Suppressor macrophage (primary cell): ENCODE data around the gene BLOC1S5.
"Not testable (repeated sequence)": the region's sequence is repeated elsewhere in the genome, so short reads cannot be mapped to it uniquely, and the experiment has no call there.

Experiments
- DNase-seq, 4 experiments: peaks; one replicate each; pipeline ENCODE4 v3.0.0-alpha.2; 2020 to 2022

Gene BLOC1S5

DNA sequence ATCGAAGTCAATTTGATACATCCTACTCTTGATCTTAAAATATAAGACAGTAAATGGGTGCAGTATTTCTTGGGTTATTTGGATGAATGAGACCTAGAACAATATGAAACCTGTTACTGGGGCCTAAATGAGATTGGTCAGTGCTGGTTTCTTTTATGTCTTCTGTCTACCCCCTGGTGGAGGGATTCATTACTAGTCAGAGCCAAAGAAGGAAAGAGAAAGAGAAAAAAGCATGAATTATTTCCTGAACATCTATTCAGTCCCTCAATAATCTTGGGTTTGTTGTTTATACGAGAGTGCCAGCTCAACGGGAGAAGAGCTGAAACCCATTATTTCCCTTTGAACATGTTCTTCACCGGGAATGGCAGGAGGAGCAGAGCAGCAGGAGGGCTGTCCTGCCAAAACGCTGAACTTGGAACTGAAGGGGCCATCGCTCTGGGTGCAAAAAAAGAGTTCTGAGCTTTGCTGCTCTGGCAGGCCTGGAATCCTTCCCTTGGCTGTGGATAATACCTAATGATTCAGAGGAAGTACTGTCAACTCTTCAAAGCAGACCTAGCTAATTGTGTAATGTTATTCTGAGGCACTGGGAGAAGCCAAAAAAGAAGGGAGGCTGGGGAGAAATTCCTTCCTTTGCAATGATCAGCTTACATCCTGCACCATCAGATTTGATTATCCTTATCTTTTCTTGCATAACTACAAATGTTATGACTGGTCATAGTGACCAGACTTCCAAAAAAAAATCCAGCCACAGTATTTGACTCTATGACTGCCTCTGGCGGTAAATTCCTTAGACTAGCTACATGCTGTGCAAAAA, 72.0 kb downstream of the BLOC1S5 start:
- peak; percentile 7 to 55 (median 26) for DNase-seq

DNA sequence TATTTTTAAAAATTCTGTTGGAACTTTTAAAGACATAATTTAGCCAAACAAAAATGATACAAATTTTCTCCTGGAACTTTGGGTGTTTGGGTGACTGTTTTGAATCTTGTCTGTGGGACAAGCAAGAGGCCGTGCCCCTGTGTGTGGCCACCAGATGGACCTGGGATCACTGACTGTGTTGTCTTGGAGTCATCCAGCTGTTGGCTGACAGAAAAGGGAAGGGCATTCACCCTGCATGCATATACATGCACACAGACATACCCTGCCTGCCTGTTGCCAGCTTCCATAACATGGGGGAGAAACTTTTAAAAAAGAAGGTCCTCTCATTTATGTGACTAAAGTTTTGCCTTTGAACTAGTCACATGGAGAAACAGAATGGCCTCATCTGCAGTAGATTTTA, 72.7 kb downstream of the BLOC1S5 start:
- peak in 2 of 4 experiments; percentile 2 to 8 for DNase-seq

- DNase-seq: no peak
These were observed 78.0 kb downstream of the BLOC1S5 start for GRCh38 chr6:7986219-7986618.

DNA sequence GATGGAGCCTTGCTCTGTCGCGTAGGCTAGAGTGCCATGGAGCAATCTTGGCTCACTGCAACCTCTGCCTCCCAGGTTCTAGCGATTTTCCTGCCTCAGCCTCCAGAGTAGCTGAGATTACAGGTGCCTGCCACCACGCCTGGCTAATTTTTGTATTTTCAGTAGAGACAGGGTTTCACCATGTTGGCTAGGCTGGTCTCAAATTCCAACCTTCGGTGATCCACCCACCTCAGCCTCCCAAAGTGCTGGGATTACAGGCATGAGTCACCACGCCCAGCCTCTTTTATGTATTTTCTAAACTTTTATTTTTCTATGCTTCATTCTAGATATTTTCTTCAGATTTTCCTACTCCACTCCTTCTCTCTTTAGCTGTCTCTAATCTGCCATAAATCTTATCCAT, 80.2 kb downstream of the BLOC1S5 start:
- not testable (repeated sequence) for DNase-seq

DNA sequence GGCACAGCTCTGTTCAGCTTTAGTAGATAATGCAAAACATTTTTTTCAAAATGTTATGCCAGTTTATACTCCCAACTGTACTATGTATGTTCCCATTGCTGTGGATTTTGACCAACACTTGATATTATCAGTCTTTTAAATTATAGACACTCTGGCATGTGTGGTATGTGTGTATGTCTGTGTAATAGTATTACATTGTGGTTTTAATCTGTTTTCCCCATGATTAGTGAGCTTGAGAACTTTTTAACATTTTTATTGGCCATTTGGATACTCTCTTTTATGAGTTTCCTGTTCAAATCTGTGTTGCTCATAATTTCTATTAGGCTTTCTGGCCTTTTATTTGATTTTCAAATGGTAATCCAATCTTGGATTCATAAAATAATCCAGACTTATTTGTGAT, 84.4 kb downstream of the BLOC1S5 start:
- no peak for DNase-seq

- no peak for DNase-seq
These were observed 85.5 kb downstream of the BLOC1S5 start for GRCh38 chr6:7978736-7979135.

DNA sequence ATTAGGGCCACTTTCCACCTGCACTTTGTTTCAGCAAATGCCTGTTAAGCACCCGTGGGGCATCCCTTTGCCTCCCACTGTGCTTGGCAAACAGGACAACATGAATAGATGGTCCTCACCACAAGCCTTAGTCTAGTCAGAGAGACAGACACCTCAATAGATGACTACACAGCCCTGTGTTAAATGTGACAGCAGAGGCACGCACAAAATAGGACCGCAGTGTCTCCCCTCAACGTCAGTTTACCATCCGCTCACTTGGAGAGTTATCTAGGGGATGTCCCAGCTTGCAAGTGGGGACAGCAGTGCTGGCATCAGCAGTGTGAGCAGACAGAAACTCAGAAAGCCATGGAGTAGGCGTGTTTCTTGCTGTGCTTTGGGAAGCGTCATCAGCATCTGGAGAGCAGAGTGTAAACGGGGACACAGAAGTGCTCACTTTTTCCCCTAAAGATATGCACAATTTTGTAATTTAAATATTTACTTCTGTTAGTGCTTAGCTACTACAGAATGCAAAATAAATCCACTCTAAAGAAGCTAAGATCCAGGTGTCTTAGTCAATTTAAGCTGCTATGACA, 87.6 kb downstream of the BLOC1S5 start:
- DNase-seq: no peak

DNA sequence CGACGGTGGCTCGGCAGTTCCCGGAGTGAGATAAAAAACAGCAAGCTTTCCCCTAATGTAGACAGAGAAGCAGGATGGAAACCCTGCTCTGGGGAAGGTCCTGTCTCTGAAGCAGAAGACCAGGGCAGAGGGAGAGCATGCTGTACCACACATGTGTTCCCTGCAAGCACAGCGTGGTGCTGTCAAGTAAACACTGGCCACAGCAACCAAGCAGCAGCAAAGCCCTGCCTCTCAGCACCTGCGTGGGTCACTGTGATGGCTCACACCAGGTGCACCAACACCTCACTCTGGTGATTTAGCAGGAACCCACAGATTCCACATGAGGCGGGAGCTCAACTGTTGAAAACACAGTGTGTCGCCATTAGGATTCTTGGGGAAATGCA, 88.4 kb downstream of the BLOC1S5 start:
- DNase-seq: peak in 1 of 4 experiments; percentile 0

- DNase-seq: peak in 3 of 4 experiments; percentile 8 to 31 (median 22)
These were observed 89.0 kb downstream of the BLOC1S5 start for GRCh38 chr6:7974938-7975763.

GRCh38 chr6:7974565-7974937, 89.6 kb downstream of the BLOC1S5 start:
- DNase-seq: no peak

GRCh38 chr6:7973584-7973983, 90.6 kb downstream of the BLOC1S5 start:
- DNase-seq: no peak

- DNase-seq: no peak
These were observed 92.7 kb downstream of the BLOC1S5 start for GRCh38 chr6:7971499-7971898.

DNA sequence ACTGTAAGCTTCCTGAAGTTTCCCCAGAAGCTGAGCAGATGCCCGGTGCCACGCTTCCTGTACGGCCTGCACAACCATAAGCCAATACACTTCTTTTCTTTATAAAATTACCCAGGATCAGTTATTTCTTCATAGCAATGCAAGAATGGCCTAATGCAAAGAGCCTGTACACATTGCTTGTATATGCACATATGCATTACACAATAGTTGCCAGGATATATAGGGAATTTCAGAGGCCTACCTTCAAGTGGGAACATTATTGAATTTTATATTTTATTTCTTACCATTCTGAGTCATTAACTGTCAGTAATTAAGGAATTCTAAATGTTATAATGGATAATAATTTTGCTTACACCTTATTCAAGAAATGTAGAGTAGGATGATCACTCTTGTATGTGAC, 93.6 kb downstream of the BLOC1S5 start:
- DNase-seq: no peak
